Nephron progenitor cell (in vitro differentiated cells): ENCODE results near the gene PRR5.
A peak's percentile ranks its signal among the peaks of the same experiment; 100 is the strongest.

ENCODE experiments used
- DNase-seq: peaks from one replicate; pipeline ENCODE4 v3.0.0; 2021
- H3K27ac Mint-ChIP-seq: 2 replicates; pipeline ENCODE4 v1.8.0; 2021; ENCODE audit warnings: mild to moderate bottlenecking, moderate library complexity, mixed read lengths
- H3K27me3 Mint-ChIP-seq: 2 replicates; pipeline ENCODE4 v1.8.0; 2021; ENCODE audit warnings: mild to moderate bottlenecking, low read depth, mixed read lengths; ENCODE audit not compliant: poor library complexity
- H3K36me3 Mint-ChIP-seq: 2 replicates; pipeline ENCODE4 v1.8.0; 2021; ENCODE audit warnings: low read depth, mixed read lengths
- H3K4me1 Mint-ChIP-seq: 2 replicates; pipeline ENCODE4 v1.8.0; 2021; ENCODE audit warnings: mixed read lengths
- H3K4me3 Mint-ChIP-seq: 2 replicates; pipeline ENCODE4 v1.8.0; 2021; ENCODE audit warnings: mild to moderate bottlenecking, moderate library complexity, mixed read lengths
- H3K9me3 Mint-ChIP-seq: 2 replicates; pipeline ENCODE4 v1.8.0; 2021; ENCODE audit warnings: mild to moderate bottlenecking, moderate library complexity, mixed read lengths
- TF ChIP-seq, protein P1 (sequence below): fragments of 200-600 bp; sonication (generic); IDR thresholded peaks from 2 replicates; pipeline ENCODE4 v1.5.0; 2021; ENCODE audit warnings: antibody characterized with exemption

PRR5 gene

DNA sequence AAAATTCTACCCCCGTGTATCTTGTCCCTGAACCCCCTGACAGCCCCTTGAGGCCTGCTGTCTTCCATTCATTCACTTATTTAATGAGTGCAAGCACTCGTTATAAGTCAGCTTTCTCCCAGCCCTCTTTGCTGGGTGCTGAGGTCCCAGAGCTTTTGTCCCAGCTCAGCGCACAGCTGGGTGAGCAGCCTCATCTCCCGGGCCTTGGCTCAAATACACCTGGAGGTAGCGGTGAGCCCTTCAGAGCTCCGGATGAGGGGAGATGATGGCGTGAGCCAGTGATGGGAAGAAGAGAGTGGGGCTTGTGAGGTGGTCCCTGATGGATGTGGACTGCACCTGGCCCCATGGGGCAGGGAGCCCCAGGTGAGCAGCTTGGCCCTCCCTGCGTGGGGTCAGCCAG, 32.3 kb downstream of the PRR5 start:
- no peak for DNase-seq
- H3K4me1 Mint-ChIP-seq = peaks cover 35% of the 10 kb centered on the region
- H3K27ac Mint-ChIP-seq = no peak overlapping the region
- TF ChIP-seq, protein P1, sequence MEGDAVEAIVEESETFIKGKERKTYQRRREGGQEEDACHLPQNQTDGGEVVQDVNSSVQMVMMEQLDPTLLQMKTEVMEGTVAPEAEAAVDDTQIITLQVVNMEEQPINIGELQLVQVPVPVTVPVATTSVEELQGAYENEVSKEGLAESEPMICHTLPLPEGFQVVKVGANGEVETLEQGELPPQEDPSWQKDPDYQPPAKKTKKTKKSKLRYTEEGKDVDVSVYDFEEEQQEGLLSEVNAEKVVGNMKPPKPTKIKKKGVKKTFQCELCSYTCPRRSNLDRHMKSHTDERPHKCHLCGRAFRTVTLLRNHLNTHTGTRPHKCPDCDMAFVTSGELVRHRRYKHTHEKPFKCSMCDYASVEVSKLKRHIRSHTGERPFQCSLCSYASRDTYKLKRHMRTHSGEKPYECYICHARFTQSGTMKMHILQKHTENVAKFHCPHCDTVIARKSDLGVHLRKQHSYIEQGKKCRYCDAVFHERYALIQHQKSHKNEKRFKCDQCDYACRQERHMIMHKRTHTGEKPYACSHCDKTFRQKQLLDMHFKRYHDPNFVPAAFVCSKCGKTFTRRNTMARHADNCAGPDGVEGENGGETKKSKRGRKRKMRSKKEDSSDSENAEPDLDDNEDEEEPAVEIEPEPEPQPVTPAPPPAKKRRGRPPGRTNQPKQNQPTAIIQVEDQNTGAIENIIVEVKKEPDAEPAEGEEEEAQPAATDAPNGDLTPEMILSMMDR = no peak
- no peaks in the 10 kb centered on the region for H3K36me3 Mint-ChIP-seq
- H3K27me3 Mint-ChIP-seq = peaks cover 9% of the 10 kb centered on the region
- H3K4me3 Mint-ChIP-seq = no peak overlapping the region
- no peaks in the 10 kb centered on the region for H3K9me3 Mint-ChIP-seq

DNA sequence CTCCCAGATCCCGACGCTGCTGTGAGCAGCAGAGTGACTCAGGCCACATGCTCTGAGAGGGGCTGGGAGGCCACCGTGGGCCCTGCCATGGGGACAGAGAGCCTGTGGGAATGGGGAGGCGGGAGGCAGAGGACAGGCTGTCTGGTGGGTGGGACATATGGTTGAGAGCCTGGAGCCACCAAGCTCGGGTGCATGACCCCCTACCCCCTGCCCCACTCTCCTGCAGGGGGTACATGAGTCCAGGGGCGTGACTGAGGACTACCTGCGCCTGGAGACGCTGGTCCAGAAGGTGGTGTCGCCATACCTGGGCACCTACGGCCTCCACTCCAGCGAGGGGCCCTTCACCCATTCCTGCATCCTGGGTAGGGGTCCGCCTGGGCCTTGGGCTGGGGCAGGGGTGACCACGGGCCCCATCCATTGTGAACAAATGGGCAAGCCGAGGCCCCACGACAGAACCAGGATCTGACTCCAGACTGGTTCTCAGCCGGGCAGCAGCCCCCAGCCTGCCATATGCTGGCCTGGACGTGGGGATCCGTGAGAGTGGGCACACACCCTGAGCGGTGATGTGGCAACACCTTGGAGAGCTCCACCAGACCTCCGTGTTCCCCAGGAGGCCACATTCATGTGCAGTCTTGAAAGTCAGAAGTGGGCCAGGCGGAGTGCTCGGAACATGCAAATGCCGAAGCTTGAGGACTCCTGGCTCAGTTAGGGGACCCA, 33.0 kb downstream of the PRR5 start:
- no peaks in the 10 kb centered on the region for H3K36me3 Mint-ChIP-seq
- H3K4me1 Mint-ChIP-seq = peaks cover 32% of the 10 kb centered on the region
- no peak for DNase-seq
- no peak overlapping the region for H3K27ac Mint-ChIP-seq
- no peak overlapping the region for H3K4me3 Mint-ChIP-seq
- H3K27me3 Mint-ChIP-seq = peaks cover 13% of the 10 kb centered on the region
- TF ChIP-seq, protein P1 = no peak
- no peaks in the 10 kb centered on the region for H3K9me3 Mint-ChIP-seq

DNA sequence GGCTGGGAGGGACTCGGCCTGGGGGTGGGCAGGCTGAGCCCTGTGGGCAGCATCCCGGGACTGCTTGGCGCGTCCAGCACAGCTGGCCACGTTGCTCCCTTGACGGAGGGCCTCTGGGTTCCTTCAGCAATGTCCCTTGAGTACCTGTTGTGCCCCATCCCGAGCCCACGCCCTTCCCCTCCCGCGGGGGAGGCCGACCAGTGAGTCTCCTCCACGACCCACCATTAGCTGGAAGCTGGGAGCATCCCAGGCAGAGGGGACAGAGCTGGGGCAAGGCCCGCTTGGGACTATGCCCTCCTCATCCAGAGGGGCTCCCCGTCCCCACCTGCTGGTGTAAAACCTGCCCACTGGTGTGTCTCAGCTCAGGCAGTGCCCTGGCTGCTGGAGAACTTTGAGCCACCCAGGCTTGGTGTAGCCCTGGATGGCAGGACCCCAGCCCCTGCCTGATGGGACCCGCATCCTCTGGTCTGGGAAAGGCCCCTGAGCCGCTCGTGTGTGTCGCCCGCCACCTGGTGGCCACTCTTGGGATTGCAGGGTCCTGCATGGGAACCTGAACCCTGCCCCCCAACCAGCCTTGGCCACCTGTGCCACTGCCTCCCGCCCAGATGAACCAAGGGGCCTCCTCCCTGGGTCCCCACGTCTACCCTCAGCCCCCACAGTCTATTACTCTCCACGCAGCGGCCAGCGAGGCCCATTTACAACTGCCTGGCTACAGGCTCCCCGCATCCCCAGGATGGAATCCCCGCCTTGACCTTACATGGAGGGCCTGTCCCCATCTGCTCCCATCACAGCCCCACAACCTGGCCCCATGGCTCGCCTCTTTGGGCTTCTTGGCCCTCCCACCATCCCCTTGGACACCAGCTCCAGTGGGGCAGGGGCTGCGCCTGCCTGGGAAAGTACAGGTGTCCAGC, 33.8 kb downstream of the PRR5 start:
- Mint-ChIP-seq H3K36me3 (no peaks in the 10 kb centered on the region), H3K9me3 (no peaks in the 10 kb centered on the region), H3K4me3 (no peak overlapping the region), H3K27me3 (peaks cover 16% of the 10 kb centered on the region), H3K4me1 (peaks cover 32% of the 10 kb centered on the region), H3K27ac (no peak overlapping the region)
- peak; percentile 96 for DNase-seq
- TF ChIP-seq, protein P1 = peak; percentile 99

DNA sequence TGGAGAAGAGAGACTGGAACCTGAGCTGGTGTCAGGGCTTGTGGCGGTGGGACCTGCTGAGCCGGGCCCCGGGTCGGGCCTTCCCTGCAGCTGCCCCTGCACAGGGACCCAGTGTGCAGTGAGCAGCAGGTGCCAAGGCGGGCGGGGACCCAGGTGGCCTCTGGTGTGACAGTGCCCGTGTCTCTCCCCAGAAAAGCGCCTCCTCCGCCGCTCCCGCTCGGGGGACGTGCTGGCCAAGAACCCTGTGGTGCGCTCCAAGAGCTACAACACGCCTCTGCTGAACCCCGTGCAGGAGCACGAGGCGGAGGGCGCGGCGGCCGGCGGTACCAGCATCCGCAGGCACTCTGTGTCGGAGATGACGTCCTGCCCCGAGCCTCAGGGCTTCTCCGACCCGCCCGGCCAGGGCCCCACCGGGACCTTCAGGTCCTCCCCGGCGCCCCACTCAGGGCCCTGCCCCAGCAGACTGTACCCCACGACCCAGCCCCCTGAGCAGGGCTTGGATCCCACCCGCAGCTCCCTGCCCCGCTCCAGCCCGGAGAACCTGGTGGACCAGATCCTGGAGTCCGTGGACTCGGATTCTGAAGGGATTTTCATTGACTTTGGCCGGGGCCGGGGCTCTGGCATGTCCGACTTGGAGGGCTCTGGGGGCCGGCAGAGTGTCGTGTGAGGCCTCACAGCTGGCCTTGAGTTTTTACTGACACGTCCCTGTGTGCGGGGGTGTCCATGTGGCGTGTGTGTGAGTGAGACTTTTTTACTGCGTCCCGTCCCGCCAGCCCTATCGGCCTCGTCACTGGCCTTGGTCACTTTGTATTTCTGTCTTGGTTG, 34.8 kb downstream of the PRR5 start:
- Mint-ChIP-seq H3K9me3 (no peaks in the 10 kb centered on the region), H3K4me1 (peaks cover 29% of the 10 kb centered on the region), H3K27me3 (peaks cover 16% of the 10 kb centered on the region), H3K4me3 (no peak overlapping the region), H3K27ac (no peak overlapping the region), H3K36me3 (no peaks in the 10 kb centered on the region)
- no peak for DNase-seq
- TF ChIP-seq, protein P1 = no peak

DNA sequence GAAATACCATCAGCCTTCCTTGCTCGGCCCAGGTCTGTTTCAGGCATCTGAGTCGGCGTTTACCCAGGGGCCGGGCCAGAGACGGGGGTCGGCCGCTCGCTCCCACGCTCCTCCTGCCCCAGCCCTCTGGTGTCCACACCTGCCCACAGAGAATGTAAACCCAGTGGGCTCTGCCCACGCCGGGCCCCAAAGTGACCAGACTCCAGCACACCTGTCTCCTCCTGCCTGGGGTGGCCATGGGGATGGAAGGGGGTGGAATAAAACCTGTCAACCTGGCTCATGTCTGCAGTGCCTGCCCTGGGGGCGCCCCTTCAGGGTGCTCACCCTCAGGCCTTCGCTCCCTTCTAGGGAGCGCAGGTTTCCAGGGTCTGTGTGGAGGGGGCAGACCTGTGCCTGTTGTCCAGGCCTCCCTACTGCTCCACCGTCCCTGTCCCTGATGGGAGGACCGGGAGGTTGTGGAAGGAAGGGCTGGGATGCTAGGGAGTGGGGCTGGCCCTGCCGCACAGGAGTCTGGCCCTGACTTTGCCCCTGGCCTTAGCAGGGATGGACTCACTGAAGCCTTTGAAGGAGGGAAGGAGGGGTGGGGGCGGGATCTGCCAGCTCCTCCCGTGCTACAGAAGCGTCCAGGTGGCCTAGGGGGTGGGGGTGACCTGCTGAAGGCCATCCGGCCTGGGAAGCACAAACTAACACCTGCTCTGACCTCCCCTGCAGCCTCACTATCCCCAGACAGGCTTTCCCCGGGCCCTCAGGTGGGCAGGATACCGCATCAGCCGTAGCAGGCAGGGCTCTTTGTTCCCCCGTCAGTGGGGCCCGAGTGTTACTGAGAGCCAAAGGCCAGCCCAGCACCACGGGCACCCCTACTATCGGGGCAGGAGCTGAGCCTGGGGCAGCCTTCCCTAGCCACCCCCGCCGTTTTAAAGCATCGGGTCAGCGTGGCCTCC, 35.7 kb downstream of the PRR5 start:
- TF ChIP-seq, protein P1 = no peak
- peaks cover 27% of the 10 kb centered on the region for H3K4me1 Mint-ChIP-seq
- H3K27me3 Mint-ChIP-seq = peaks cover 20% of the 10 kb centered on the region
- no peaks in the 10 kb centered on the region for H3K9me3 Mint-ChIP-seq
- DNase-seq = no peak
- no peaks in the 10 kb centered on the region for H3K36me3 Mint-ChIP-seq
- no peak overlapping the region for H3K27ac Mint-ChIP-seq
- no peak overlapping the region for H3K4me3 Mint-ChIP-seq
